ENCODE measurements around the gene CALCOCO2.

The CALCOCO2 gene

DNA sequence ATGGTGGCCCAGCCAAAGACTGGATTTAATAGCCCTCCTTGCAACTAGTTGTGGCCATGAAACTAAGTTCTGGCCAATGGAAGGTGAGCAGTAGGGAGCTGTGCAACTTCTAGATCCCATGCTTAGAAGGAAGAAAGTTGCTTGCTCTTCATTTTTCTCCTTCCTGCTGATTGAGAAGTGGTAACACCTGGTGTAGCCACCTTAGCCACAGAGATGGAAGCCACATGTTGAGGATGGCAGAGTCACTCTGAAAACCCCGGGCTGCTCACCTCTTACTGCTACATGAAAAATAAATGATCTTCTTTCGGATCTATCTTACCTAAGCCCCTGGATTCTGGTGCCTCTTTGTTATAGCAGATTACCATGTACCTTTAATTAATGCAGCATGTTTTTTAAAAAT, 51.4 kb downstream of the CALCOCO2 start:
- TF ChIP-seq GATA2 (IDR thresholded peaks at IDR 0.05; ENCODE audit: low read depth, low read length) (no peak), GATA3 (IDR thresholded peaks at IDR 0.05; ENCODE audit: low read depth, low read length) (no peak)

DNA sequence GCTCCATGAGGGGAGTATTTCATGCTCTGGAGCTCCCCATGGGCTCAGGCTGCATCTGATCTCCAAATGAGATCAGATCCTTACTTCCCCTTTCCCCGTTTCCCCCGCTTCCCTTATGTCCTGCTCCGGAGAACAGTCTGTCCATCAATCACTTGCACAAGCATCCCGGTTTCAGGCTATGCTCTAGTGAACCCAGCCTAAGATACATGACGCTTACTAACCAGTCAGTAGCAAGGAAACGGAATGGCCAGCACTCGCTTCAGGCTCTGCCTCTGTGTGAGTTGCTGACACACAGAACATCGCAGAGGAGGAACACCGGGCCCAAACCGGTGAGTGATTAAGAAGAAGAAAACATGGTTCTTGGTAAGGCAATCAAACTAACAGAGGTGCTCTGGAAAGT, 52.3 kb downstream of the CALCOCO2 start:
- TF ChIP-seq GATA3 (IDR thresholded peaks at IDR 0.05; ENCODE audit: low read depth, low read length) = no peak
- TF ChIP-seq GATA2 (IDR thresholded peaks at IDR 0.05; ENCODE audit: low read depth, low read length) = no peak

DNA sequence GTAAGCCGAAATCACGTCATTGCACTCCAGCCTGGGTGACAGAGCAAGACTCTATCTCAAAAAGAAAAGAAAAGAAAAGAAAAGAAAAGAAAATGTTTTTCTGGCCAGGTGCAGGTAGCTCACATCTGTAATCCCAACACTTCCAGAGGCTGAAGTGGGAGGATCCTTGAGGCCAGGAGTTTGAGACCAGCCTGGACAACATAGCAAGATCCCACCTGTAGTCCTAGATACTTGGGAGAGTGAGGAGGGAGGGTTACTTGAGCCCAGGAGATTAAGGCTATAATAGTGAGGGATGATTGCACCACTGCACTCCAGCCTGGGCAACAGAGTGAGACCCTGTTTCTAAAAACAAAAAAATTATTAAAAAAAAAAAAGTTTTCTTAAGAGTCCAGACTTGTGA, 59.3 kb downstream of the CALCOCO2 start:
- TF ChIP-seq GATA3 (IDR thresholded peaks at IDR 0.05; ENCODE audit: low read depth, low read length) (no peak), GATA2 (IDR thresholded peaks at IDR 0.05; ENCODE audit: low read depth, low read length) (no peak)

DNA sequence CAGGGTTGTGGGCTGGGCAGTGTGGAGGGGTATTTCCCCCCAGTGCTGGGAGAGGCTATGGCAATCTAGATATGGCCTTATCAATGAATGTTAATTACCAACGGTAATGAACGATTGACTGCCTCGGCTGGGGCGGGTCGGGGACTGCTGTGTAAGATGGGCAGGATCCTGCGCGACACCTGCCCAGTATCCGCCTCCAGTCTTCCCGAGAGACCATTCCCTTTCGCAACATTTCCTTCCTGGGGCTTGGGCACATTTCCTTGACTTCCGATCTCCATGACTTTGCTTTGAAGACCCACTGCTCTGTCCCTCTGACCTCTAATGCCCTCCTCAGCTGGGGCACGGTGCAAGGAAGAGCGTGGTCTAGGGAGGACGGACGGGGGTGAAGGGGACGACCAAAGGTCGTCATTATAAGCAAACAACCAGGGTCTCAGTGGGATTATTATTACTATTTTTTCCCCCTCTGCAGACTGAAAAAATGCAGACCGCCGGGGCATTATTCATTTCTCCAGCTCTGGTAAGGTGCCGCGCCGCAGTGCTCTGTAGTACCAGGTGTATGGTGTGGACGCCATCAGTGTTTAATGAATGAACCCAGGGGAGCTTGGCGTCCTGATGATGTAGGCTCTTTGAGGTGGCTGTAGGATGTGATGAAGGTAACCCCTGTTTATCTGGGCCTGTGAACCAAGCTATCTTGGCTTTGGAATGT, 62.3 kb downstream of the CALCOCO2 start:
- TF ChIP-seq GATA2 (IDR thresholded peaks at IDR 0.05; ENCODE audit: low read depth, low read length) (no peak), GATA3 (IDR thresholded peaks at IDR 0.05; ENCODE audit: low read depth, low read length) (no peak)

DNA sequence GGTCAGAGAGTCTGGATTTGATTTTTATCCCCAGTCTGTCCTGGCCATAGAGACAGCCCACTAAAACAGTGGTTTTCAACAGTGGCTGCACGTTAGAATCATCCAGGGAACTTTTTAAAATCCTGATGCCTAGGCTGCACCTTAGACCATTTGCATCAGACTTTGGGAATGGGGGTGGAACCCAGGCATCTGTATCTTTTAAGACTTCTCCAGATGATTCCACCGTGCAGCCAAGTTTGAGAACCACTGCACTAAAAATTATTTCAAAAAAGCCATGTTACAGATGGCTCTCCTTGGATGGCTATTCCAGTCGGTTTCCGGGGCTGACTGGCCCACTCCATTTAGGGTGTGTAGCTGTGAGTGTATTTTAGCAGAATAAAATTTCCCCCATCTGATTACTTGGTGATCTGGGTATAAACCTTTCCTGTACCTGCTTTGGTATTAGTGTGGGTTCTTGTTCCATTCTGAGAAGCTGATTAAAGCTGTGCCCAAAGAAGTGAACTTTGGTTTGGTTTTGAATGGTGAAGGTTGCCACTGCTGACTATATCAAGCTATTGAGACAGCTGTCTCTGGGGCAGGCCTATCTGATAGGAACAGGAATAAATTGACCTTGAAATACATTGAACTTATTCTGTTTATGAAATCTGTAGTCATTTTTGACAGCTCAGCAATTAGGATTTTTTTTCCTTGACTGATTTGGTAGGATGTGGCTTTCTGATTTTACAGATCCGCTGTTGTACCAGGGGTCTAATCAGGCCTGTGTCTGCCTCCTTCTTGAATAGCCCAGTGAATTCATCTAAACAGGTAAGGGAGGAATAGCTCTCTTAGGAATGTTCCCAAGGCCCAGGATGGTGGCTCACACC, 63.0 kb downstream of the CALCOCO2 start:
- no peak for TF ChIP-seq GATA3 (IDR thresholded peaks at IDR 0.05; ENCODE audit: low read depth, low read length)
- no peak for TF ChIP-seq GATA2 (IDR thresholded peaks at IDR 0.05; ENCODE audit: low read depth, low read length)

DNA sequence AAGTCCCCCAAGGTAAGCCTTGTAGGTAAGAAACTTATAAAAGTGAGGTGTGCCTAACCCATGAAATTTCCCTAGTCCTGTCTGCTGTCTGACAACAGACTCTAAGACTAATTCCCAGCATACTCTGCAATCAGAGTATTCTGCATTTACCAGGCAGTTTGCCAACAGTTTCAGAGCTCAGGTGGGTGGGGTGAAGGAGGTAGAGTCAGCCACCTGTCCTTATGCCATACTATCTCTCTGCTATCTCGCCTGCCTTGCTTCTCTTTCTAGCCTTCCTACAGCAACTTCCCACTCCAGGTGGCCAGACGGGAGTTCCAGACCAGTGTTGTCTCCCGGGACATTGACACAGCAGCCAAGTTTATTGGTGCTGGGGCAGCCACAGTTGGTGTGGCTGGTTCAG, 64.1 kb downstream of the CALCOCO2 start:
- TF ChIP-seq GATA3 (IDR thresholded peaks at IDR 0.05; ENCODE audit: low read depth, low read length) = no peak
- no peak for TF ChIP-seq GATA2 (IDR thresholded peaks at IDR 0.05; ENCODE audit: low read depth, low read length)

DNA sequence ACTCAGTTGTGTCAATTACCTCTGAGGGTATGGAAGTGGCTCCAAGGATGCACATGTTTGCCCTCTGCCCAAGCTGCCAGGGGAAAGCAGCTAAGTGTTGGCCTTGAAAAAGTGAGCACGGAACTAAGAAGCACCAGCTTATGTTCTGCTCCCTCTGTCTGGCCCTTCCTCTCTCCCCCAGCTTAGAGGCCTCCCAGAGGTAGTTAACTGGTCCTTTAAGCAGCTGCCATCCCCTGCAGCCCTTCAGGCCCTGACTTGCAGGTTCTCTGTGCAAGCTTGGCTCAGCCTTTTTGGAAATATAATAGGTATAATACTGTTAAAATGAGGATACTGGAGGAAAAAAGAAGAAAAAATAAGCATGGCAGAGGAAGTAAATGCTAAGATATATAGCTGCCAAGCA, 70.4 kb downstream of the CALCOCO2 start:
- no peak for TF ChIP-seq GATA2 (IDR thresholded peaks at IDR 0.05; ENCODE audit: low read depth, low read length)
- no peak for TF ChIP-seq GATA3 (IDR thresholded peaks at IDR 0.05; ENCODE audit: low read depth, low read length)

DNA sequence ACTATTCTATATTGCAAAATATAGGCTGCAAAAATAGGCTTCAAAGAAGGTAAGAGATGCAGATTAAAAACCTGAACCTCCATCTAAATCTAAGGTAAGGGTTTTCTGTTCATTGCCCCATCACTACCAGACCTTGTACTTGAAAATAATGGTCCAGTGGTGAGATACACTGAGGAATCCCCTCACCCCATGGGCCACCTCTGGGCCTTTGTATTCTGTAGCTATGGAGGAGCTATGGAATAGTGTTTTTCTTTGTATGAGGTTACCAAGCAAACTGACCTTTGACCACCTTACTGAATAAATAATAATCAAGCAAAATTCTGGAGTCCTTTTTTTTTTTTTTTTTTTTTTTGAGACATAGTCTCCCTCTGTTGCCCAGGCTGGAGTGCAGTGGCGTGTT, 72.6 kb downstream of the CALCOCO2 start:
- TF ChIP-seq GATA2 (IDR thresholded peaks at IDR 0.05; ENCODE audit: low read depth, low read length) = no peak
- TF ChIP-seq GATA3 (IDR thresholded peaks at IDR 0.05; ENCODE audit: low read depth, low read length) = no peak

DNA sequence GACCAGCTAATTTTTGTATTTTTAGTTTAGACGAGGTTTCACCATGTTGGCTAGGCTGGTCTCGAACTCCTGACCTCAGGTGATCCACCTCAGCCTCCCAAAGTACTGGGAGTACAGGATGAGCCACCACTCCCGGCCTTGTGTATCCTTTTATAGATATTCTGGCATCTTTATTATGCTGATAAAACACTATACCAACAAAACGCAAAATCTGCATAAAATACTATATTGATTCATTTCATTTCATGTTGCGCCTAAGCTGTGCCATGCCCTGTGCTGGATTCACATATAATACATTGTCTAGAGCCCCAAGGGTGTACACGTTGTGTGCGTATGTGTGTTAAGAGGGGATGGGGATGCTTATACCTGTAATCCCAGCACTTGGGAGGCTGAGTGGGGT, 73.6 kb downstream of the CALCOCO2 start:
- TF ChIP-seq GATA2 (IDR thresholded peaks at IDR 0.05; ENCODE audit: low read depth, low read length) (no peak), GATA3 (IDR thresholded peaks at IDR 0.05; ENCODE audit: low read depth, low read length) (no peak)

DNA sequence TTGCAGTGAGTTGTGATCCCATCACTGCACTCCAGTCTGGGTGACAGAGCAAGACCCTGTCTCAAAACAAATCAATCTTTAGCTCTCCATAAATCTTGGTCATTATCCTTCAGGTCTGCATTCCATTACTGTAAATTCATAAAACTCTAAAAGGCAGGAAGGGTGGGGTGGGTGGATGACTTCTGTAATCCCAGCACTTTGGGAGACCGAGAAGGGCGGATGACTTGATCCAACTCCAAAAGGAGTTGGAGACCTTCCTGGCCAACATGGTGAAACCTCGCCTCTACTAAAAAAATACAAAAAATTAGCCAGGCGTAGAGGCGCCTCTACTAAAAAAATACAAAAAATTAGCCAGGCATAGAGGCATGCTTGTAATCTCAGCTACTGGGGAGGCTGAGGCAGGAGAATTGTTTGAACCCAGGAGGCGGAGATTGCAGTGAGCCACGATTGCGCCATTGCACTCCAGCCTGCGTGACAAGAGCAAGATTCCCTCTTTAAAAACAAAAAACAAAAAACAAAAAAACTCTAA, 75.2 kb downstream of the CALCOCO2 start:
- no peak for TF ChIP-seq GATA2 (IDR thresholded peaks at IDR 0.05; ENCODE audit: low read depth, low read length)
- no peak for TF ChIP-seq GATA3 (IDR thresholded peaks at IDR 0.05; ENCODE audit: low read depth, low read length)

DNA sequence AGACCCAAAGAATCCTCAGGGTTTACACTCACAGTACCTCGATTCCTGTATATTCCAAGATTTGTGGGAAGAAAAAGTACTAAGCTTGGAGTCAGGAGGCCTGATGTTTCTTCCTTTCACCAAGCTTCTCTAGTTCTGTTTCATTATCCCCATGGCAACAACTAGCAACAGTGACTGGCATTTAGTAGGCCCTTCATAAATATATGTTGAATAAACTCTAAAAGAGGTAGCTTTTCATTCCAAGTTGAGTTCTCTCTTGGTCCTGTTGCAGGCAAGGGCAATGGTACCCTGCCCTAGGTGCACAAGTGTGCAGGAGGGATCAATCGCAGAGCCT, 76.8 kb downstream of the CALCOCO2 start:
- TF ChIP-seq GATA2 (IDR thresholded peaks at IDR 0.05; ENCODE audit: low read depth, low read length) (no peak), GATA3 (IDR thresholded peaks at IDR 0.05; ENCODE audit: low read depth, low read length) (no peak)

DNA sequence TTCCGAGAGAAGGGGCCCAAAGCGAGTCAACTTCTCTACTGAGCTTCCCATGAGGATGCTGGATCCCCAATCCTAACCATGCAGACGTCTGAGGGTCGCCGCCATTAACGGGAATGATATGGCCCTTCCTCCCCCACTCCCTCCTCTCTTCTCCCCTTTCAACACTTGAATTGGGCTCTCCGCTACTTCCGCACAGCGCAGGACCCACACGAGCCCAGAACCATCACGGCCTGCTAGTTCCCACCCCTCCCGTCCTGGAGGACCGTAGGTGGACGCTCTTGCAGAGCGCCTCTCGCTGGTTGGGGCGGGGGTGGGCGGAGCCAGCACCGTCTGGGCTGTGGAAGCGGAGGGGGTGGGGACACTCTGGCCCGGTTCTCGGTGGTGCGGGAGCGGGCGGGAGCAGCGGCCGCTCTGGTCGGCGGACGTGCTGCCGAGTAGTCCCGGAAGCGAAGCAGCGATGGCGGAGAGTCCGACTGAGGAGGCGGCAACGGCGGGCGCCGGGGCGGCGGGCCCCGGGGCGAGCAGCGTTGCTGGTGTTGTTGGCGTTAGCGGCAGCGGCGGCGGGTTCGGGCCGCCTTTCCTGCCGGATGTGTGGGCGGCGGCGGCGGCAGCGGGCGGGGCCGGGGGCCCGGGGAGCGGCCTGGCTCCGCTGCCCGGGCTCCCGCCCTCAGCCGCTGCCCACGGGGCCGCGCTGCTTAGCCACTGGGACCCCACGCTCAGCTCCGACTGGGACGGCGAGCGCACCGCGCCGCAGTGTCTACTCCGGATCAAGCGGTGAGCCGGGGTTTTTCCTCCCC, 77.4 kb downstream of the CALCOCO2 start, which contains the start of gene UBE2Z:
UBE2Z (plus strand) TSS at position 361 of the 797 bp plus-strand sequence; CDS start at position 458, 97 bp downstream.
- no peak for TF ChIP-seq GATA3 (IDR thresholded peaks at IDR 0.05; ENCODE audit: low read depth, low read length)
- TF ChIP-seq GATA2 (IDR thresholded peaks at IDR 0.05; ENCODE audit: low read depth, low read length) = no peak

DNA sequence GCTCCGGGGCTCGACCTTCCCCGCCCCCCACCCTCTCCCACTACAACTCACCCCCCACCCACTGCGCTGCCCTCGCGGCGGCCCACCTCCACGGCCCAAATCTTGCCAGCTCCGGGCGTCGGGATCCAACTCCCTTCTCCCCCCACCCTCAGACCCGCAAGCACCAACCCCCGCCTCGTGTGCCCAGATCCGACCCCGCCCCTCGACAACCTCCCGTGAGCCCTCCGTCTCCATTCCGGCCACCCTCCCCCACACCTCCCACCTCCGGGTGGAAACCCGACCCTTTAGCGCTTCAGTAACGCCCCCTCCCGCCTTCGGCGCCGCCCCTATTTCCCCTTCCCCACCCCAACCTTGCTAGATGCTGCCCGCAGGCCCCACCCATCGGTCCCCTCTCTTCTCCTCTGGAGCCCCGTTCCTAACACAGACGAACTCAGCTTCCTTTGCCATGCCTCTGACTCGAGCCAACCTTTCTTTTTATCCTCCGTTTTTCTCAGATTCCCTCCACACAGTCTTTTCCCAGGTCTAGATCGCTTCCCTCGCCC, 78.1 kb downstream of the CALCOCO2 start:
- no peak for TF ChIP-seq GATA3 (IDR thresholded peaks at IDR 0.05; ENCODE audit: low read depth, low read length)
- TF ChIP-seq GATA2 (IDR thresholded peaks at IDR 0.05; ENCODE audit: low read depth, low read length) = no peak

DNA sequence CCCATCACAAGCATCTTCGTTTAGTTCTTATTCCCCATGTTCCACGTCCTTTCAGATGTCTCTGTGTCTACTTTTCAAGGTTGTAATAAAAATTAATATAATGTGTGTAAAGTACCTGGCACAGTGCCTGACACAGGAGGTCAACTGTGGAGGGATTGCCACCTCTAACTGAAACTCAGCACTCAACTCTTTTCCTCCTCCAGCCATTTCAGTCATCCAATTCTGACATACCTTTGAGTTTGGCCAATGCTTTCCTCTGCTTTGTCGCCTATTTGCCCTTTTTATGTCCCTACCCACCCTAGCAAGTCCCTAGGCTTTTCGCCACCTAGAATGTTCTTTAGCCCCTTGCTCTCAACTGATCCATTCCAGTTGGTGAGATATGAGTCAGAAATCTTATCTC, 78.9 kb downstream of the CALCOCO2 start:
- TF ChIP-seq GATA3 (IDR thresholded peaks at IDR 0.05; ENCODE audit: low read depth, low read length) = no peak

Measured in SH-SY5Y (cell line).